ENCODE data around the gene CAB39.

DNA sequence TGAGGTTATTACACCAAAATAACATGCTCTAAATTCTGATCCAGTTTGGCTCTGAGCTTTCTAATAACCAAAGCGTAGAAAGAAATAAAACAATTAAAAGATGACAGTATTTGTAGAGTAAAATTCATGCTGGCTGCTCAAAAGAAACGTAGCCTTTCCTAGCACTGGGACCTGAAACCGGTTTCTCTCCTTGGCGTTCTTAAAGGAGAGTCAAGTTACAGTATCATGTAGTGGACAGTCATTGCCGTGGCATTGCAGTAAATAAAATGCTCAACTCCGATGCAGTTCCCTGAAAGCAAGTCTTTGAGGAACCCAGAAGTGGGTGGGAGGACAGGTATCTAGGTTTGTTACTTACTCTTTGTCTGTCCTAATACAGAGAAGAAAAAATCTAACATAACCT lies 99.4 kb downstream of the CAB39 start:
- no peak for TF ChIP-seq CTCF (conservative IDR thresholded peaks at IDR 0.05)
- no peak for TF ChIP-seq EZH2 (IDR thresholded peaks at IDR 0.05; ENCODE audit: low read depth)

All from PC-9 (cell line).